WTC11 (cell line): ENCODE measurements around the gene TSPY8. TPM values are rescaled to one million over a fixed set of nuclear protein-coding genes. Genes with fewer than 3 reads are reported as not detected.
"Not testable (repeated sequence)": the region's sequence is repeated elsewhere in the genome, so short reads cannot be mapped to it uniquely, and the experiment has no call there.

Experiments used
- ATAC-seq: fragments of 200-7000 bp; cut with Tn5 transposase; 2 replicates; pipeline ENCODE4 v1.10.0; 2021; ENCODE audit warnings: mild to moderate bottlenecking, moderate library complexity
- Bru-seq: library from RNA; stranded (reverse); fragments of 400-500 nt; gene quantifications from one replicate; lab custom pipeline; 2021; lab: Mats Ljungman, UMichigan
- CTCF ChIA-PET: fragments of 300-600 bp; sonication (Branson Sonifier 250); formaldehyde crosslinking; loops from one replicate; lab custom pipeline; 2021; ENCODE audit warnings: antibody characterized with exemption; lab: Charles Lee
- POLR2A ChIA-PET: fragments of 350-600 bp; sonication (Branson Sonifier 250); formaldehyde crosslinking; loops from one replicate; lab custom pipeline; 2021; ENCODE audit warnings: antibody characterized with exemption; lab: Charles Lee
- DNase-seq: peaks from one replicate; pipeline ENCODE4 v3.0.0; 2021; ENCODE audit warnings: low spot score
- H3K27ac Mint-ChIP-seq: 2 replicates; pipeline ENCODE4 v1.8.0; 2021; ENCODE audit warnings: mixed read lengths
- H3K27me3 Mint-ChIP-seq: 2 replicates; pipeline ENCODE4 v1.8.0; 2021; ENCODE audit warnings: low read depth, mild to moderate bottlenecking, moderate library complexity, mixed read lengths
- H3K36me3 Mint-ChIP-seq: 2 replicates; pipeline ENCODE4 v1.8.0; 2021; ENCODE audit warnings: mixed read lengths
- H3K4me1 Mint-ChIP-seq: 2 replicates; pipeline ENCODE4 v1.8.0; 2022; ENCODE audit warnings: mixed read lengths
- H3K4me3 Mint-ChIP-seq: 2 replicates; pipeline ENCODE4 v1.8.0; 2021; ENCODE audit warnings: mild to moderate bottlenecking, moderate library complexity, mixed read lengths
- H3K9me3 Mint-ChIP-seq: 2 replicates; pipeline ENCODE4 v1.8.0; 2021; ENCODE audit warnings: mixed read lengths
- ATF6 ChIP-seq: sonication (generic); formaldehyde crosslinking; IDR thresholded peaks from 2 replicates; pipeline ENCODE4 v1.8.1; 2023; ENCODE audit warnings: mild to moderate bottlenecking, missing genetic modification reagents
- PRDM15 ChIP-seq: sonication (generic); formaldehyde crosslinking; IDR thresholded peaks from 2 replicates; pipeline ENCODE4 v1.8.0; 2022; ENCODE audit warnings: missing genetic modification reagents
- USF2 ChIP-seq: sonication (generic); formaldehyde crosslinking; IDR thresholded peaks from 2 replicates; pipeline ENCODE4 v1.8.1; 2023; ENCODE audit warnings: mild to moderate bottlenecking, missing genetic modification reagents, moderate library complexity
- long read RNA-seq, 3 experiments: library from RNA in 1 of 3; library from capped mRNA in 1 of 3; library from polyadenylated mRNA in 1 of 3; unstranded in 2 of 3; stranded (forward) in 1 of 3; transcript quantifications; one replicate each; pipeline ENCODE4 v2.0.0, GENCODE V29; 2021
- total RNA-seq: library from RNA; stranded (reverse); gene quantifications from 3 replicates; pipeline ENCODE4 v1.2.3, GENCODE V29; 2021
- TF ChIP-seq, protein P1 (sequence below): fragments of 250-450 bp; sonication (Bioruptor Pico); IDR thresholded peaks from 2 replicates; pipeline ENCODE4 v1.8.0; 2021; ENCODE audit warnings: mild to moderate bottlenecking

The TSPY8 gene, protein sequence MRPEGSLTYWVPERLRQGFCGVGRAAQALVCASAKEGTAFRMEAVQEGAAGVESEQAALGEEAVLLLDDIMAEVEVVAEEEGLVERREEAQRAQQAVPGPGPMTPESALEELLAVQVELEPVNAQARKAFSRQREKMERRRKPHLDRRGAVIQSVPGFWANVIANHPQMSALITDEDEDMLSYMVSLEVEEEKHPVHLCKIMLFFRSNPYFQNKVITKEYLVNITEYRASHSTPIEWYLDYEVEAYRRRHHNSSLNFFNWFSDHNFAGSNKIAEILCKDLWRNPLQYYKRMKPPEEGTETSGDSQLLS
- total RNA-seq (not detected in 3 replicates), Bru-seq, nascent RNA (not detected)
- long read RNA-seq, experiment 1, result 0 reads
- long read RNA-seq, experiment 2, result 0 reads
- long read RNA-seq, experiment 3, result 0 reads

GRCh38 chrY:9357497-9357896, at the start of gene TSPY8:
TSPY8 (plus strand) TSS chrY:9357797; CDS start chrY:9357843, 46 bp downstream.
- POLR2A ChIA-PET, CTCF ChIA-PET, H3K27ac Mint-ChIP-seq, H3K9me3 Mint-ChIP-seq, ATAC-seq, H3K4me1 Mint-ChIP-seq, DNase-seq, H3K36me3 Mint-ChIP-seq, H3K4me3 Mint-ChIP-seq, H3K27me3 Mint-ChIP-seq: not testable (repeated sequence)

GRCh38 chrY:9320996-9321395, 36.6 kb upstream of the TSPY8 start:
- TF ChIP-seq PRDM15 (CRISPR knock-in tag) (no peak), USF2 (CRISPR knock-in tag) (no peak), ATF6 (CRISPR knock-in tag) (no peak)
- TF ChIP-seq, protein P1, sequence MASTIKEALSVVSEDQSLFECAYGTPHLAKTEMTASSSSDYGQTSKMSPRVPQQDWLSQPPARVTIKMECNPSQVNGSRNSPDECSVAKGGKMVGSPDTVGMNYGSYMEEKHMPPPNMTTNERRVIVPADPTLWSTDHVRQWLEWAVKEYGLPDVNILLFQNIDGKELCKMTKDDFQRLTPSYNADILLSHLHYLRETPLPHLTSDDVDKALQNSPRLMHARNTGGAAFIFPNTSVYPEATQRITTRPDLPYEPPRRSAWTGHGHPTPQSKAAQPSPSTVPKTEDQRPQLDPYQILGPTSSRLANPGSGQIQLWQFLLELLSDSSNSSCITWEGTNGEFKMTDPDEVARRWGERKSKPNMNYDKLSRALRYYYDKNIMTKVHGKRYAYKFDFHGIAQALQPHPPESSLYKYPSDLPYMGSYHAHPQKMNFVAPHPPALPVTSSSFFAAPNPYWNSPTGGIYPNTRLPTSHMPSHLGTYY (CRISPR knock-in tag), result no peak
- H3K27ac Mint-ChIP-seq, result no peak overlapping the region
- CTCF ChIA-PET, result no interaction called here
- no peaks in the 10 kb centered on the region for H3K36me3 Mint-ChIP-seq
- H3K4me3 Mint-ChIP-seq, result no peak overlapping the region
- H3K9me3 Mint-ChIP-seq, result no peaks in the 10 kb centered on the region
- POLR2A ChIA-PET, result no interaction called here
- DNase-seq (no peak), ATAC-seq (no peak)
- H3K27me3 Mint-ChIP-seq, result no peaks in the 10 kb centered on the region
- H3K4me1 Mint-ChIP-seq, result no peaks in the 10 kb centered on the region

- H3K9me3 Mint-ChIP-seq, ATAC-seq, H3K27ac Mint-ChIP-seq, H3K4me3 Mint-ChIP-seq, CTCF ChIA-PET, H3K27me3 Mint-ChIP-seq, DNase-seq, H3K36me3 Mint-ChIP-seq, POLR2A ChIA-PET, H3K4me1 Mint-ChIP-seq: not testable (repeated sequence)
Observed at GRCh38 chrY:9337164-9337563, 20.4 kb upstream of the TSPY8 start, which contains the start of gene TSPY4. TSPY4 (plus strand) TSS chrY:9337464; CDS start chrY:9337510, 46 bp downstream.

GRCh38 chrY:9396527-9396926, 38.9 kb downstream of the TSPY8 start:
- peak; percentile 3 for DNase-seq
- H3K27ac Mint-ChIP-seq, ATAC-seq, H3K4me3 Mint-ChIP-seq, H3K27me3 Mint-ChIP-seq, H3K4me1 Mint-ChIP-seq, H3K36me3 Mint-ChIP-seq, POLR2A ChIA-PET, CTCF ChIA-PET, H3K9me3 Mint-ChIP-seq: not testable (repeated sequence)

DNA sequence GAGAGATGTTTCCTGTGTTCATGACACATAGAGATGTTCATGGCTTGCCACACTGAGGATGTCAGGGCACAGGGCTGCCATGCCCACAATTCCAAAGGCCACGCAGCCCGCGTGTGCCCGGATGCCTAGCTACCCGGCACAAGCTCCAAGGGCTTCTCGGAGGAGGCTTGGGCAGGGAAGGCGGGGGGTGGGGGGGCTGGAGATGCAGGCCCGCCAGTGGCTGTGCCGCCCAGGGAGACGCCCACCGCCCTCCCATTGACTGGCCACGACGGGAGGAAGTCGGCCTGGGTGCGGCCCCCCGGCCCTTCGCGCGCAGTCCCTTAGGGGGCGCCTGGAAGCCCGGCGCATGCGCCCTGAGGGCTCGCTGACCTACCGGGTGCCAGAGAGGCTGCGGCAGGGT, 40.5 kb downstream of the TSPY8 start, which contains the start of gene TSPY3:
Gene TSPY3 (plus strand): TSS at position 301 of the 400 bp plus-strand sequence. CDS start 46 bp downstream, at position 347.
- H3K27me3 Mint-ChIP-seq, H3K4me1 Mint-ChIP-seq, H3K36me3 Mint-ChIP-seq, H3K4me3 Mint-ChIP-seq, POLR2A ChIA-PET, H3K27ac Mint-ChIP-seq, DNase-seq, CTCF ChIA-PET, H3K9me3 Mint-ChIP-seq, ATAC-seq: not testable (repeated sequence)

Other genes starting within 250 kb of the TSPY8 start
- gene TSPY4, start 20.3 kb upstream of the TSPY8 start, total RNA-seq, result not detected in 3 replicates
- not detected in 3 replicates for gene TSPY3, start 40.6 kb downstream of the TSPY8 start, total RNA-seq
- not detected in 3 replicates for gene TSPY1, start 109.2 kb downstream of the TSPY8 start, total RNA-seq
- gene TSPY9, start 129.5 kb downstream of the TSPY8 start, total RNA-seq, result not detected in 3 replicates
- gene TSPY10, start 170.1 kb downstream of the TSPY8 start, total RNA-seq, result not detected in 3 replicates